ENCODE data around the gene SLC52A3.
"Not testable (repeated sequence)": the region's sequence is repeated elsewhere in the genome, so short reads cannot be mapped to it uniquely, and the experiment has no call there.

SLC52A3 gene

GRCh38 chr20:725491-725890 lies 42.8 kb downstream of the SLC52A3 start:
- no peak for DNase-seq

GRCh38 chr20:724797-725196 lies 43.5 kb downstream of the SLC52A3 start:
- not testable (repeated sequence) for DNase-seq

- no peak for DNase-seq
Observed at GRCh38 chr20:723756-724155, 44.5 kb downstream of the SLC52A3 start.

- DNase-seq: no peak
Observed at GRCh38 chr20:722822-723644, 45.3 kb downstream of the SLC52A3 start.

GRCh38 chr20:721876-722275 lies 46.4 kb downstream of the SLC52A3 start:
- no peak for DNase-seq

GRCh38 chr20:719816-720215 lies 48.5 kb downstream of the SLC52A3 start:
- DNase-seq: no peak

- no peak for DNase-seq
Observed at GRCh38 chr20:719068-719467, 49.2 kb downstream of the SLC52A3 start.

GRCh38 chr20:717832-718231 lies 50.5 kb downstream of the SLC52A3 start:
- no peak for DNase-seq

- no peak for DNase-seq
Observed at GRCh38 chr20:717271-717670, 51.0 kb downstream of the SLC52A3 start.

GRCh38 chr20:714453-714852 lies 53.8 kb downstream of the SLC52A3 start:
- no peak for DNase-seq

- no peak for DNase-seq
Observed at GRCh38 chr20:711576-711975, 56.7 kb downstream of the SLC52A3 start.

GRCh38 chr20:710780-711450 lies 57.4 kb downstream of the SLC52A3 start:
- no peak for DNase-seq

All from inflammatory macrophage (primary cell).